K562 (cell line): ENCODE data around the gene DMD.

Experiments
- ARNT ChIP-seq, 2 experiments: fragments of 450-650 bp; IDR thresholded peaks; 2 replicates each; pipeline ENCODE4 v1.6.1; 2016; ENCODE audit warnings: mild to moderate bottlenecking in 1 of 2
- CTCF ChIP-seq, 3 experiments: IDR thresholded peaks in 2 of 3; conservative IDR thresholded peaks in 1 of 3; 2 replicates each; pipeline ENCODE4 v1.5.1; 2011 to 2012; ENCODE audit warnings: low read length in 3 of 3, mild to moderate bottlenecking in 3 of 3, control low read depth in 2 of 3, improper control_type of control experiment in 1 of 3, inconsistent platforms in 1 of 3, low read depth in 1 of 3, mixed read lengths in 1 of 3, moderate library complexity in 1 of 3; ENCODE audit not compliant: insufficient read depth in 2 of 3
- ESRRA ChIP-seq: fragments of 450-650 bp; IDR thresholded peaks from 2 replicates; pipeline ENCODE4 v1.6.1; 2014; ENCODE audit warnings: low read depth, mild to moderate bottlenecking, moderate library complexity, borderline replicate concordance
- HMGXB4 ChIP-seq: sonication (generic); formaldehyde crosslinking; IDR thresholded peaks from 2 replicates; pipeline ENCODE4 v1.8.1; 2023; ENCODE audit warnings: mild to moderate bottlenecking, missing genetic modification reagents
- PRDM10 ChIP-seq: fragments of 450-650 bp; IDR thresholded peaks from 2 replicates; pipeline ENCODE4 v1.6.1; 2018; ENCODE audit not compliant: partially characterized antibody

- TF ChIP-seq PRDM10 (no peak), ARNT (IDR thresholded peaks at IDR 0.05) (no peak), HMGXB4 (CRISPR knock-in tag) (no peak), CTCF (IDR thresholded peaks at IDR 0.05 in 2 of 3, conservative IDR thresholded peaks at IDR 0.05 in 1 of 3; ENCODE audit: insufficient read depth in 2 of 3, low read depth in 1 of 3, low read length in 3 of 3) (no peak), ESRRA (no peak)
These were observed 1379.1 kb downstream of the DMD start for GRCh38 chrX:31832263-31832662.
